Activated CD4-positive, alpha-beta memory T cell treated with anti-CD3 and anti-CD28 coated beads for 36 hours (primary cell): ENCODE results near the gene WDR35. TPM values are rescaled to one million over a fixed set of nuclear protein-coding genes. Genes with fewer than 3 reads are reported as not detected.

Experiments
- CTCF ChIA-PET: fragments of 350-600 bp; sonication (Branson Sonifier 250); formaldehyde crosslinking; loops from one replicate; lab custom pipeline; 2021; ENCODE audit warnings: antibody characterized with exemption, inconsistent platforms; lab: Charles Lee
- POLR2A ChIA-PET: fragments of 350-600 bp; sonication (Branson Sonifier 250); formaldehyde crosslinking; loops from one replicate; lab custom pipeline; 2021; ENCODE audit warnings: antibody characterized with exemption; lab: Charles Lee
- DNase-seq: peaks from one replicate; pipeline ENCODE4 v3.0.0-alpha.2; 2020
- H3K27ac Mint-ChIP-seq: one replicate; pipeline ENCODE4 v1.8.0; 2021; ENCODE audit warnings: mixed read lengths
- H3K27me3 Mint-ChIP-seq: one replicate; pipeline ENCODE4 v1.8.0; 2021; ENCODE audit warnings: mixed read lengths
- H3K36me3 Mint-ChIP-seq: one replicate; pipeline ENCODE4 v1.8.0; 2021; ENCODE audit warnings: mixed read lengths
- H3K4me1 Mint-ChIP-seq: one replicate; pipeline ENCODE4 v1.8.0; 2021; ENCODE audit warnings: low read depth, mixed read lengths
- H3K4me3 Mint-ChIP-seq: one replicate; pipeline ENCODE4 v1.8.0; 2021; ENCODE audit warnings: mild to moderate bottlenecking, mixed read lengths
- H3K9me3 Mint-ChIP-seq: one replicate; pipeline ENCODE4 v1.8.0; 2021; ENCODE audit warnings: mixed read lengths
- intact Hi-C: fragments of 100-400 bp; cut with micrococcal nuclease; formaldehyde crosslinking; loops from one replicate; pipeline ENCODE4 v1.15.1; 2023
- total RNA-seq, 2 experiments: library from RNA; stranded (reverse); gene quantifications; one replicate each; pipeline ENCODE4 v1.2.3, GENCODE V29; 2021

WDR35 gene
- 1 to 10 TPM; 6.0 to 7.1 TPM for total RNA-seq

DNA sequence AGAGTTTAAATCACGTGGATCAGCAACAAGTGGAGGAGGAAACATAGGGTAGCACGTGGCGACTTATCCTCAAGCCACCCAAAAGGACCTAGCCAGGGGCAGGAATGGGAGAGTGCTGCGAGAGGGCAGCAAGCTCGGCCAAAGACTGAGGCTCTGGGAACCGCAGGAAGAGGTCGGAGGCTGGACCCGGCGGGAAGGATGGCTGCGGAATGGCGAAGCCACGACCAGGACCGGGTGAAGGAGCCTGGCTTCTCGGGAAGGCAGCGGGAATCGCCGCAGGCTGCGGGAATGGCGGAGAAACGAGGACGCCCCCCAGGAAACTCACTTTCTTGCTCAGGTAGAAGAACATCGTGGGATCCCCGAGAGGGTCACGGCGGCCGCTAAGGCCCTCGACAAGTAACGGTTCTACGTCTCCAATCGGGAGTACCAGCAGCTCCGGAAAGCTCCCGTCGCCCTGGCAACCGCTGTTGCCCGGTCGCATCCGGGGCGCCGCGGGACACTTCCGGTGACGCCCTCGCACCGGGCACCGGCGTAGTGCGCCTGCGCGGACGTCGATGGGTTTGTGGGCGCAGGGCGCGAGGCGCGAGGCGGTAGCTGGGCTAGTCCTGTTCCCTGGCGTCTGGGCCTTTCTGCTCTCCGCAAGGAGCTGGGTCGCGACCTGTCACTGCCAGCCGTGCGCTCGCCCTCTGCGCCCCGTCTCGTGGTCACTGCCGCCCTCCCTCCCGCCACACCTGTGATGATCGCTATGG lies at the start of gene WDR35:
WDR35 (minus strand) TSS at position 439 of the 749 bp plus-strand sequence; CDS start at position 349, 90 bp downstream.
- POLR2A ChIA-PET, result interaction anchor here (1.2 kb wide), 2 partner anchors 21 to 62 kb away, joined by 5 read pairs; partner anchors contain the start of gene LAPTM4A
- Mint-ChIP-seq H3K36me3 (peaks cover 10% of the 10 kb centered on the region), H3K9me3 (no peaks in the 10 kb centered on the region), H3K27me3 (peaks cover 9% of the 10 kb centered on the region), H3K4me3 (peak within 1 kb of the TSS; percentile 90), H3K27ac (peak within 1 kb of the TSS; percentile 74), H3K4me1 (peaks cover 23% of the 10 kb centered on the region)
- DNase-seq, result peak; percentile 94
- CTCF ChIA-PET, result interaction anchor here (1.1 to 1.9 kb wide), 2 partner anchors 25 to 301 kb away, joined by 3 to 8 read pairs; no protein-coding TSS in a partner anchor
- intact Hi-C loops, result loop anchor here (1.0 to 5.0 kb wide), 3 partner anchors 61 to 643 kb away; partner anchors contain the start of gene LAPTM4A

DNA sequence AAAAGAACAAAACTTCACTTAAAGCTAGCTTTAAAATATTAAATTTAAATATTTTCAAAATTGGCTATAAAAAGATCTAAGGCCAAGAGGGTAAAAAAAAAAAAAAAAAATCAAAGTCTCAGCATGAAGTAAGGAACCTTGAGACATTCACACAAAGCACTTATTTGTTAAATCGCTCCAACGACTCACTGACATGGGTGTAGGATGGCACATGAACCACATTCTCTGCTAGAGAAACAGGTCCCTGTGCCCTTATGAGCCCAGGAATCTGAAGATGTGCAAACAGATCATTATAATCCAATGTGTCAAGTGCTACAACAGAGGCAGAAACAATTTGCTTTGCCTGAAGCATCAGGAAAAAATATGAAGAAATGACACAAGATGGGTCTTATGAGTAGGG lies 47.8 kb upstream of the WDR35 start:
- POLR2A ChIA-PET, result no interaction called here
- Mint-ChIP-seq H3K27ac (no peak overlapping the region), H3K27me3 (no peaks in the 10 kb centered on the region), H3K4me3 (no peak overlapping the region), H3K9me3 (no peaks in the 10 kb centered on the region), H3K36me3 (peaks cover 61% of the 10 kb centered on the region), H3K4me1 (no peaks in the 10 kb centered on the region)
- no peak for DNase-seq
- intact Hi-C loops, result no loop called here
- CTCF ChIA-PET, result no interaction called here

DNA sequence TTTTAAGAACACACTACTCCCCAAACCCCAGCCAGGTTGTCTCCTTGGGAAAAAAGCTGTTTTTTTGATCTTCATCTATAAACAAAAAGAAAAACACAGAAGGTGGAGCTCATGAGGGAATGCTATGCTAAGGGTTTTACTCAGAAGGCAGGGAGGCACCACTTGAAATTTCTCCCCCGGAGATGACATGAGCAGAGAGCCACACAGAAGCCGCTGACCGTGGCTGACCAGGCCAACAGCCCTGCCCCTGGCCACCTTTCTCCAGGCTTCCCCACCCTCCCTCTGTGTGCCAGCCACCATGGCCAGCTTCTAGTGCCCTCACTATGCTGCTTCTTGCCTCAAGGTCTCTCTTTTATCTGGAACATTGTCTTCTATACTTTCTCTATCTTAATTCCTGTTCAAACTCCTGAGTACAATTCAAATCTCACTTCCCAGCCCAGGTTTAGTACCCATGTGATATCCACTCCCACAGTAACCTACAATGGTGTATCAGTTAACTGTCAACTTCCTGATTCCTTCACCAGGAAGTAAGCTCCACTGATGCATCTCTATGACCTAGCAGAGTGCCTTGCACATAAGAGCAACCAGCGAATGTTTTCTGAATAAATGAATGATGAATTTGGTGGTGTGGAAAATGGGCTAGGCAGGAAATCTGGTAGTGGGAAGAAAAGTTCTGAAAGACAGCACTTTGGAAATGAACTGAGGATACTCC lies 46.2 kb upstream of the WDR35 start:
- Mint-ChIP-seq H3K4me3 (no peak overlapping the region), H3K27ac (no peak overlapping the region), H3K27me3 (no peaks in the 10 kb centered on the region), H3K36me3 (peaks cover 75% of the 10 kb centered on the region), H3K9me3 (no peaks in the 10 kb centered on the region), H3K4me1 (no peaks in the 10 kb centered on the region)
- POLR2A ChIA-PET, result no interaction called here
- intact Hi-C loops, result no loop called here
- DNase-seq, result no peak
- CTCF ChIA-PET, result interaction anchor here (1.1 to 2.5 kb wide), 2 partner anchors 12 to 20 kb away, joined by 3 to 12 read pairs; no protein-coding TSS in a partner anchor

DNA sequence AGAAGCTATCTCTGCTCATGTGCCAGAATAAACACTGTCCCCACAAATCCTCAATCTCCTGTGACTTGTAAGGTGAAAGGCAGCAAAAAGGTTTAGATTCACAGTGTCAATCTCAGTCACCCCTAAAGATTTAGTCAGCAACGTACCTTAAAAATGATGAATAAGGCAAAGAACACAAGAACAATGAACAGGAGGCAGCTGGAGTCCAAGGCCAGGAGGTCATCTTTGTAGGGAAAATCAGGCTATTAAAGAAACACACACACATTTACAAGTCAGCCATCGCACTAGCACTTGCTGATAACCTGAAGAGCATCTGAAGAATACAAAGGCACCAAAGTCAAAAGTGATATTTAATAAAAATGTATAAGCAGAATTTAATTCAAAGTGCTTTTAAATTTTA lies 44.9 kb upstream of the WDR35 start:
- intact Hi-C loops, result no loop called here
- H3K36me3 Mint-ChIP-seq, result peaks cover 80% of the 10 kb centered on the region
- no peak overlapping the region for H3K4me3 Mint-ChIP-seq
- H3K9me3 Mint-ChIP-seq, result peaks cover 7% of the 10 kb centered on the region
- POLR2A ChIA-PET, result no interaction called here
- H3K27me3 Mint-ChIP-seq, result no peaks in the 10 kb centered on the region
- H3K4me1 Mint-ChIP-seq, result no peaks in the 10 kb centered on the region
- no peak overlapping the region for H3K27ac Mint-ChIP-seq
- DNase-seq, result no peak
- CTCF ChIA-PET, result interaction anchor here (1.1 to 2.5 kb wide), 2 partner anchors 10 to 19 kb away, joined by 3 to 12 read pairs; no protein-coding TSS in a partner anchor

DNA sequence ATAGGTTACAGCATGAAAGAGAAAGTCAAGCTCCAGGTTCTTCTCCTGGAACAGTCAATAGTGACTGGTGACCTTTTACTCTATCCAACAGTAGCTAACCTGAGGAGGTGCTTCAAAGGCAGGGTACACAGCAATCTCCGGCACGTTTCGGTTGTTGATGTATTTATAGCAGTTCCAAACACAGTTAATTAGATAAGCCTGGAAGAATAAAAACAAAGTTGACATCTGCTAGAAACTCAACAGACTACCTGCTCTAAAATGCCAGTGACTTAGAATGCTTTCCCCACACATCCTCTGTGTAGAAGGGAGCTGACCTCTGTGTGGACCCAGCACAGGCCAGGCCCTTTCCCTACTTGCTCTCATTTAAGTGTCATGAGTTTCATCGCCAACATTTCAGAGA lies 44.3 kb upstream of the WDR35 start:
- ChIA-PET POLR2A (no interaction called here), CTCF (interaction anchor here (2.5 kb wide), 1 partner anchor 19 kb away, joined by 12 read pairs; no protein-coding TSS in a partner anchor)
- H3K4me3 Mint-ChIP-seq, result no peak overlapping the region
- H3K9me3 Mint-ChIP-seq, result peaks cover 8% of the 10 kb centered on the region
- no peaks in the 10 kb centered on the region for H3K4me1 Mint-ChIP-seq
- no peak overlapping the region for H3K27ac Mint-ChIP-seq
- peaks cover 86% of the 10 kb centered on the region for H3K36me3 Mint-ChIP-seq
- no peak for DNase-seq
- intact Hi-C loops, result no loop called here
- H3K27me3 Mint-ChIP-seq, result no peaks in the 10 kb centered on the region

DNA sequence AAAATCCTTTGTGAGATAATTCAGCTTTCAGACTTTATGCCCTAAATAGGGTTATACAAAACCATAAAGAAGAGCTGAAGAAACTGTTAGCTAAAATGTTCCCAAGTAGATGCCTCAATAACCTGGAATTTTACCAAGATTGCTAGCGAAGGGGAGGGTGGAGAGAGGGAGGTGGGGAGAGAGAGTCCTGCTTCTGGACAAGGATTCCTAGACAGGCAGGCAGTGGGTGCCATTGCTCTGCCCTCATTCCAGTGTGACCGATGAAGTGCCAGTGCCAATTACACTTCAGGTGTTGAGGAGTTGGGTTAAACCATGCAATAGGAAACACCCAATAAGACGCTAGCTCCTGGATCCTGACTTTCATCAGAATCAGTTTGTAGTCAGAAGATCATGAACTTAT lies 43.4 kb upstream of the WDR35 start:
- ChIA-PET CTCF (interaction anchor here (1.0 kb wide), 1 partner anchor 18 kb away, joined by 3 read pairs; no protein-coding TSS in a partner anchor), POLR2A (no interaction called here)
- Mint-ChIP-seq H3K4me1 (no peaks in the 10 kb centered on the region), H3K27ac (no peak overlapping the region), H3K27me3 (no peaks in the 10 kb centered on the region), H3K9me3 (peaks cover 8% of the 10 kb centered on the region), H3K4me3 (no peak overlapping the region), H3K36me3 (peaks cover 91% of the 10 kb centered on the region)
- intact Hi-C loops, result no loop called here
- DNase-seq, result no peak

DNA sequence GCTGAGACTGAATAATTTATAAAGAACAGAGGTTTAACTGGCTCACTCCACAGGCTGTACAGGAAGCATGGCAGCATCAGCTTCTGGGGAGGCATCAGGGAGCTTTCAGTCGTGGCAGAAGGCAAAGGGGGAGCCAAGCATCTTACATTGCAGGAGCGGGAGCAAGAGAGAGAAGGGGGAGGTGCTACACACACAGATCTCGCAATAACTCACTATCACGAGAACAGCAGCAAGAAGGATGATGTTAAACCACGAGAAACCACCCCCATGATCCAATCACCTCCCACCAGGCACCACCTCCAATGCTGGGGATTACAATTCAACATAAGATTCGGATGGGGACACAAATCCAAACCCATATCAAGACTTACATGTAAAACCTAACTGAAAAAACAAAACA lies 40.3 kb upstream of the WDR35 start:
- H3K36me3 Mint-ChIP-seq, result peaks cover 75% of the 10 kb centered on the region
- CTCF ChIA-PET, result no interaction called here
- H3K27me3 Mint-ChIP-seq, result no peaks in the 10 kb centered on the region
- POLR2A ChIA-PET, result no interaction called here
- H3K4me3 Mint-ChIP-seq, result no peak overlapping the region
- H3K4me1 Mint-ChIP-seq, result no peaks in the 10 kb centered on the region
- no peak for DNase-seq
- peaks cover 8% of the 10 kb centered on the region for H3K9me3 Mint-ChIP-seq
- intact Hi-C loops, result no loop called here
- H3K27ac Mint-ChIP-seq, result no peak overlapping the region

DNA sequence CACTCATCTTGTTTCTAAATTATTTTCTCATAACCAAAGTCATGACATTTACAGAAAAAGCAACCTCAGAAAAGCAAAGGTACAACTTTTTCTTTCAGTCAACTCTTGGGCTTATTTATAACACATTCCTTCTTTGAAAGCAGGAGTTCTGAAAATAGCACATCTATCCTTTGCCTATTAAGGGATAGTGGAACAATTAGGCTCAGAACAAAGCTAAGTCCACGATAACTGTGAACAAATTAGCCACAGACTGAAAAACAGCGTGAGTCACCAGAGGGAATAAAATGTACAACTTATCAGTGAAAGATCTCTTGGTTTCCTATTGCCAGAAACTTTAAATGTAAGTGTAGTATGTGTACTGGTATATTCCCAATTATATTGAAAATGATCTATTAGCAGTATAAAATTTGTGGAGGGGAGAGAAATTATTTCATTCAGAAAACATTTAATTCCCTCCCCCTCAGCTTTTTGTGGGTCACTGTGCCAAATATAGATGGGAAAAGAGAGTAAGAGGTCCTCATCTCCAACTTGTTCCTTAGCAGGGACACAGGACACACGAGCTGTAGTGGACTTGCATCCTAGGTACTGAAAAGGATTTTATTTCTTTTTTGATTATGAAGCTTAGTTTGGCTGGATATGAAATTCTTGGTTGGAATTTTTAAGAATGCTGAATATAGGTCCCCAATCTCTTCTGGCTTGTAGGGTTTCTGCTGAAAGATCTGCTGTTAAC lies 38.0 kb upstream of the WDR35 start:
- Mint-ChIP-seq H3K4me1 (no peaks in the 10 kb centered on the region), H3K9me3 (peaks cover 9% of the 10 kb centered on the region), H3K36me3 (peaks cover 54% of the 10 kb centered on the region), H3K4me3 (no peak overlapping the region), H3K27ac (no peak overlapping the region), H3K27me3 (no peaks in the 10 kb centered on the region)
- ChIA-PET CTCF (interaction anchor here (1.2 kb wide), 1 partner anchor 12 kb away, joined by 5 read pairs; no protein-coding TSS in a partner anchor), POLR2A (no interaction called here)
- no peak for DNase-seq
- intact Hi-C loops, result no loop called here

DNA sequence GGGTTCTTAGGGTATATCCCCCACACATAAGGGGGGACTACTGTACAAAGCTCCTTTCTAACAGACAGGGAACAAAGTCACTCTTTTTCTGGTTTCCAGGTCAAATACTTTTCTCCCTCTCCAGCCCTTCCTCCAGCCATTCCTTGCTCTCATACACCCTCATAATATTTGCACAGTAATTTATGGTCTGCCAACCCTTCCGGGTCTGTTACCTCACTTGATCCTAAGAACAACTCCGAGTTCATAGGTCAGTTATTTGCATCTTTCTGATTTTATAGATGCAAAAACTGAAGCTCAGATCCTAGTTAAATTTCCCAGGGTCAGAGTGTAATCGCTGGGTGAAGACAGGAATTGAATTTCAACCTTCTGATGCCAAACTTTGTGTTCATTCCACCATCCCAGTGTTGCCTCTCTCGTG lies 37.4 kb upstream of the WDR35 start:
- H3K4me3 Mint-ChIP-seq, result no peak overlapping the region
- peaks cover 50% of the 10 kb centered on the region for H3K36me3 Mint-ChIP-seq
- intact Hi-C loops, result no loop called here
- POLR2A ChIA-PET, result no interaction called here
- CTCF ChIA-PET, result interaction anchor here (1.2 kb wide), 1 partner anchor 12 kb away, joined by 5 read pairs; no protein-coding TSS in a partner anchor
- H3K27me3 Mint-ChIP-seq, result no peaks in the 10 kb centered on the region
- H3K4me1 Mint-ChIP-seq, result no peaks in the 10 kb centered on the region
- H3K27ac Mint-ChIP-seq, result no peak overlapping the region
- H3K9me3 Mint-ChIP-seq, result peaks cover 12% of the 10 kb centered on the region
- no peak for DNase-seq

DNA sequence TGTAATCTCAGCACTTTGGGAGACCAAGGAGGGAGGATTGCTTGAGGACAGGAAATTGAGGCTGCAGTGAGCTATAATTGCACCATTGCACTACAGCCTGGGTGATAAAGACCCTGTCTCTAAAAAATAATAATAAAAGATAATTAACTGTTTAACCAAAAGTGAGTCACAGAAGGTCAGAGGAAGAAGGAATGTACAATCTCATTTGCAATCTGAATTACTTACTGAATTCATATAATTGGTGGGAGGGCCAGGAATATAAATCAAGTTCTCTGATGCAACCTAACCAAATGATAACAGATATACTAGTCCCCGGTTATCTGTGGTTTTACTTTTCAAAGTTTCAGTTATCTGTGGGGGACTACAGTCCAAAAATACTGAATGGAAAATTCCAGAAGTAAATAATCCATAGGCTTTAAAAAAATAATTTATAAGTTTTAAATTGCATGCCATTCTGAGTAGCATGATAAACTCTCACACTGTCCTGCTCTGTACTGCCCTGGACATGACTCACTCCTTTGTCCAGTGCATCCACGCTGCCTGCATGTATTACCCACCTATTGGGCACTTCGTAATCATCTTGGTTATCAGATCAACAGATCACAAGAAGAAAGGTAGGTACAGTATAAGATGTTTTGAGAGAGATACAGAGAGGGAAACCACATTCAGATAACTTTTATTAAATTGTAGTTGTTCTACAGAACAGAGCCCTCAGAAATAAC lies 35.3 kb upstream of the WDR35 start:
- ChIA-PET CTCF (interaction anchor here (1.1 kb wide), 1 partner anchor 10 kb away, joined by 3 read pairs; no protein-coding TSS in a partner anchor), POLR2A (no interaction called here)
- DNase-seq, result no peak
- H3K27me3 Mint-ChIP-seq, result no peaks in the 10 kb centered on the region
- no peak overlapping the region for H3K4me3 Mint-ChIP-seq
- intact Hi-C loops, result no loop called here
- H3K27ac Mint-ChIP-seq, result no peak overlapping the region
- peaks cover 36% of the 10 kb centered on the region for H3K36me3 Mint-ChIP-seq
- peaks cover 24% of the 10 kb centered on the region for H3K9me3 Mint-ChIP-seq
- H3K4me1 Mint-ChIP-seq, result no peaks in the 10 kb centered on the region

DNA sequence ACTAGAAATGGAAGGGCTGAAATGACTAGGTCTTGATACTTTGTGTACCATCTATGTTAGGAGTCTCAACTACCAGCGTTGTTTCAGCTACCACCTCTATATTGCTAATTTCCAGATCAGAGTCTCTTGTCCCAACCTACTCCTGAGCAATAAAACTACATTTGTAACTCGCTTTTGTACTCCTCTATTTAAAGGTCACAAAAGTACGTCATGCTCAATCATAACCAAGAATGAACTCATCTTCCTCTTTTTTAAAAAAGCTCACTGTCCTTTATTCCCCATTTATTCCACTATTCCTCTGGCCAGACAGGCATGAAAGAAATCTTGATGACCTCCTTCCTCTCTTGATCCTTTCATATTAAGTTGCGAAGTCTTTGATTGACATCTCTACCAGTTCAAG lies 33.8 kb upstream of the WDR35 start:
- POLR2A ChIA-PET, result no interaction called here
- Mint-ChIP-seq H3K27me3 (no peaks in the 10 kb centered on the region), H3K4me3 (no peak overlapping the region), H3K4me1 (no peaks in the 10 kb centered on the region), H3K27ac (no peak overlapping the region), H3K9me3 (peaks cover 25% of the 10 kb centered on the region), H3K36me3 (peaks cover 24% of the 10 kb centered on the region)
- CTCF ChIA-PET, result interaction anchor here (1.1 kb wide), 1 partner anchor 9 kb away, joined by 4 read pairs; no protein-coding TSS in a partner anchor
- DNase-seq, result no peak
- intact Hi-C loops, result no loop called here
